HG03432 (cell line): ENCODE data around the gene DOCK11.

Experiments used
- ATAC-seq: cut with Tn5 transposase; IDR thresholded peaks from one replicate; pipeline ENCODE4 v1.9.1; 2021; ENCODE audit warnings: mild to moderate bottlenecking, moderate library complexity; ENCODE audit not compliant: unreplicated experiment

Gene DOCK11

DNA sequence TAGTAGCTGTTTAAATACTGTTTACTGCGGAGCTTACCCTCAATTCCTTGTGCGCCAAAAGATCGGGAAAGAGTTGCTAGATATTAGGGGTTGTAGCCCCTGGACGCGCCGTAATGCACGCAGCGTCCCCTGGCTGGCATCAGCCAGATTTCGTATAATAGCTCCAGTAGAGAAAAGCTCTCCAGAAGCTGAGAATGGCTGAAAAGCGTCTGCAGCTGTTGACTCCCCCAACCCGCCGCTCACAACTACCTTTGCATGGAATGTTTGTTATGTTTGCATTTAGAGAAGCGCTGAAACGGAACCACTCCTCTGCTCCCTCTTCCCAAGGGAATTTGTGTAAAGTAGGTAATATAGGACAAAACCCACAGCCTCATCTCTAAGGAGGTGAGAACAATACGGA lies 3.7 kb downstream of the DOCK11 start:
- ATAC-seq: no peak

DNA sequence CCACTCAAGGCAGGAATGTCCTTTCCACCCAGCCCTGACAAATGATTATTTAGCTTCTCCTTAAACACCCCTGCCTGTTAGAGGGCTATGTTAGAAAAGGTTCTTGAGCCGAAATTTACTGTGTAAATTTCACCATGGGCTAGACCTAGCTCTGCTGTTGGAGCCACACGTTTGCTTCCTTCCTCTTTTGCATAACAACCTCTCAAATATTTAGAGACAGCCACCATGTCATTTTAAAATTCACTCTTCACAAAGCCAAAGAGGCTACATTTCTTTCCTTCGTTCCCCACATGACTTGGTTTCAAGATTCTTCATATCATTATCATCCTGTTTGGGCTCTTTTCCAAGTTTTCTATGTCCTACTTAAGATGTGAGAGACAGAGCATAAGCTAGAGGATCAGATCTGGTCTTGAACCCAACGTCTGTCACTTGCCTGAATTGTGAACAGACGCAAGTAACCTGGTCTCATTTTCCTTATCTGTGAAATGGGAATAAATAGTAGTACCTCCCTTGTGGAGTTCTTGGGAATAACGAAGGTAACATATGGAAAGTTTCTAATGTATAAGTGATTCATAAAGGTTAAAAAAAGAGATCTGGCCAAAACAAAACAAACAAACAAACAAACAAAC lies 6.7 kb downstream of the DOCK11 start:
- no peak for ATAC-seq

GRCh38 chrX:118503260-118504041 lies 7.8 kb downstream of the DOCK11 start:
- no peak for ATAC-seq

- ATAC-seq: no peak
Measured at GRCh38 chrX:118504581-118504980, 9.0 kb downstream of the DOCK11 start.

- ATAC-seq: no peak
Measured at GRCh38 chrX:118506805-118507480, 11.3 kb downstream of the DOCK11 start.

DNA sequence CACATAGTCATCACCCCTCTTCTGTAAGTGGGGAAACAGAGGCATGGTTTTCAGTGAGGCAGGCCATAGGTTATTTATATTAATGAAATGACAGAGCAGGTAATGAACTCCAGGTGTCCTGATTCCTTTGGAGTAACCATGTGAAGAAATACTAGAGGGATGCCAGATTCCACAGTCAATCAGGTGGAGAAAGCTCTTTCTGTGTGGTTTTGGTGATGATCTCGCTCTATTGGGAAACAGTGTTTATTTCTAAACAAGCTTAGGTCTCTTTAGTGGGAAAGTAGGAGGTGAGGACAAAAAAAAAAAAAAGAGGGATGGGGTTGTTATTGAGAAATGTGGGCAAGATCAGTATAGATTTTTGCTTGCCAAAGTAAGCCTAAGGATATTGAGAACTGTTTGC lies 12.2 kb downstream of the DOCK11 start:
- ATAC-seq: no peak

DNA sequence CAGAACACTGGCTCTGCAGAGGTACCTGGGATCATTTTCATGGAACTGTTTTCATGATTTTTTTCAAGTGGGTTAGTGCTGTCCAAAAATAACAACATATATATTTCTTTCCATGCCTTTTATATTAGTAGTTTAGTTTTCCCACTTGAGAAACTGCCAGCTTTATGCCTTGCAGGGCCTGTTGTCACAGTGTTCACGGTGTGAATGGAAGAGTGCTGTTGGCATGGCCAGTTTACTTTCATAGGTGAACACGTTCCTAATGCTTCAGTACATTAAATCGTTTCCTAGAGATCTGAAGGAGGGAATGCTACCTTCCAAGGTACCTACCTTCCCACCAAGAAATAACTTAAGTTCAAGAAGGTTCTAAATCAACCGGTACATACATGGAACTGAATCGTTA lies 12.6 kb downstream of the DOCK11 start:
- ATAC-seq: no peak

DNA sequence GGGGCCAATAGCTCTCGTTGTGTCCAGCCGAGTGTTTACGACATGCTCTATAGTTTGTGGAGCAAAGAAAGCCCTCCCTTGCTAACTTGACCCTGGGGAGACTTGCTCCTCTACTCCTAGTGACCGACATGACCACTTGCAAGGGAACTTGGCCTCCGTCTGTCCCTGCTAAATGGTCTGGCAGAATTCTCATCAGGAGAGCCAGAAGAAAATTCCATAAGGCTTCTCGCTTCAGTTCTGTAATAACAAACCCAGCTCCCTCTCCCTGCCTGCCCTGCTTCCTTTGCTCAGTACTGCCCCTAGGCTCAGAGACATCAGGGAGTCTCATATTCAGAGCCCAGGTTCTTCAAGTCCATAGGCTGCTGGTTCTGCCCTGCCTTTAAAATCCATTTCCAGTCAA lies 13.0 kb downstream of the DOCK11 start:
- ATAC-seq: no peak

GRCh38 chrX:118510111-118510510 lies 14.5 kb downstream of the DOCK11 start:
- no peak for ATAC-seq

DNA sequence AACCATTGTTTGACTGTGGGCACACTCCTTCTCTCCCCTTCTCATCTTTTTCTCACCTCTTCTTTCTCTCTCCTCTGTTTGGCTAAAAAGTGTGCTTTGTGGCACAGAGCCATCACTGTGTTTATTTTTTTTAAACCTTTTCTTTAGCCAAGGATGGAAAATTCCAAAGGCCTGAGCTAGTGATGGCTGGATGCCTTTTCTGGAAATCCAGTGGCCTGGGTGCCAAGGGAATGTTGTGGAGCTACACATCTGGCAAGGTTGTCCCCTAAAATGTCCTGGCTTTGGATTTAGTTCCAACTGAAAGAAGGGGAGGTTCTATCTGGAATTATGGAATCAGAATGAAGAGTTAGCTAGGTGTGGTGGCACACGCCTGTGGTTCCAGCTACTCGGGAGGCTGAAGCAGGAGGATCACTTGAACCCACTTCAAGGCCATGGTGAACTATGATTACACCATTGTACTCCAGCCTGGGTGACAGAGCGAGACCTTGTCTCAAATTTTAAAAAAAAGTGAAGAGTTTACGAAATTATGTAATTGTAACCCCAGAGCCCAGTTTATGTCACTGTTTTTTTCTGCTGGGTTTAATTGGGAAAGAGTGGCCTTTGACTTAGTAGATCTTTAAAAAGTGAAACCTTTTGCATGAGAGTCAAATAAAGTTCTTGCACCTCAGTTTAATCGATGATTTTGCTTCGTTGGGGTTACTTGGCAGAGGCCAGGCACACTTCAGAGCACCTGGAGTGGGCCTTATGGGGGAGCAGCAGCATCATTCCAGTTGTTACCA lies 17.7 kb downstream of the DOCK11 start:
- no peak for ATAC-seq

GRCh38 chrX:118519411-118520215 lies 24.0 kb downstream of the DOCK11 start:
- peak; percentile 64 for ATAC-seq

- no peak for ATAC-seq
Measured at GRCh38 chrX:118520216-118521206, 24.9 kb downstream of the DOCK11 start.

GRCh38 chrX:118521435-118521834 lies 25.8 kb downstream of the DOCK11 start:
- no peak for ATAC-seq

DNA sequence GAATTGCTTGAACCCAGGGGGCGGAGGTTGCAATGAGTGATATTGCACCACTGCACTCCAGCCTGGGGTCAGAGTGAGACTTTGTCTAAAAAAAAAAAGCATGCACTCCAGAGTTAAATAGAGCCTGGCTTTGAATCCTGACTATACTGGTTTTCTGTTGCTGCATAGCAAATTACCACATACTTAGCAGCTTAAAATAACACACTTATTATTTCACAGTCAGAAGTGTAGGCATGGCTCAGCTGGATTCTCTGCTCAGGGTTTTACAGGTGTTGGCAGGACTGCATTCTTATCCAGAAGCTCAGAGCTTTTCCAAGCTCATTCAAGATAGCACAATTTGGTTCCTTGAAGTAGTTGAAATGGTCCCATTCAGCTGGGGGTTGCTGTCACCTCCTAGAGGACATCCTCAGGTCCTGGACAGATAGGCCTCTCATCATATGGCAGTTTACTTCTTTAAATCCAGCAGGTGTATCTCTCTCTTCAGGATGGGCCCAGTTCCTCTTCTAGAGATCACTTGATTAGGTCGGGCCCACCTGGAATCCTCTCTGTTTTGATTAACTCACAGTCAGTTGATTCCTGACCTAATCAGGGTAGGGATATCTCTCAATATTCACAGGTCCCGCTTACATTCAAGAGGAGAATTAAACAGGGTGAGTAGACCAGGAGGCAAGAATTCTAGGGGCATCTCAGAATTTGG lies 26.8 kb downstream of the DOCK11 start:
- ATAC-seq: no peak

- ATAC-seq: no peak
Measured at GRCh38 chrX:118523920-118524319, 28.3 kb downstream of the DOCK11 start.

DNA sequence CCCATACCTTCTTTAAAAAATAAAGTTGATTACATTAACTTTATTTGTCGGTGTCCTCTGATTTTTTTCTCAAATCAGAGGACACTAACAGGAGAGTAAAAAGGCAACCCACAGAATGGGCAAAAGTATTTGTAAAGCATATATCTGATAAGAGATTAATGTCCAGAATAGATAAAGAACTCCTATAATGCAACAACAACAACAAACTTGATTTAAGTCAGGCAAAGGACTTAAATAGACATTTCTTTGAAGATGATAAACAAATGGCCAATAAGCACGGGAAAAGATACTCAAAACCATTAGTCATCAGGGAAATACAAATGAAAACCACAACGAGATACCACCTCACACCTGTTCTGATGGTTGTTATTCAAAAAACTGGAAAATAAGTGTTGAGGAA lies 28.7 kb downstream of the DOCK11 start:
- ATAC-seq: no peak

DNA sequence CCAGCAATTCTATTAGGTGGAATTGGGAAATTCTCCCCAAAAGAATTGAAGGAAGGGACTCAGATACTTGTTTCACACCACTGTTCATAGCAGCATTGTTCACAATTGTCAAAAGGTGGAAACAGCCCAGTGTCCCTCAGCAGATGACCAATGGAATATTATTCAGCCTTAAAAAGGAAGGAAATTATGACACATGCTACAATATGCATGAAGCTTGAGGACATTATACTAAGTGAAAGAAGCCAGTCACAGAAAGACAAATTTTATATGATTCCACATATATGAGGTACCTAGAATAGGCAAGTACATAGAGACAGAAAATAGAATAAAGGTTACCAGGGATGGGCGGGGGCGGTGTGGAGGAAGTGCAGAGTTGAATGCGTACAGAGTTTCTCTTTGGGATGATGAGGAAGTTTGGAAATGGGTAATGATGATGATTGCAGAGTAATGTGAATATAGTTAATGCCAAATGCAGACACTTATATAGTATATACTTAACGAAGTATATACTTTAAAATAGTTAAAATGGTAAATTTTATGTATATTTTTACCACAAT lies 29.6 kb downstream of the DOCK11 start:
- no peak for ATAC-seq

DNA sequence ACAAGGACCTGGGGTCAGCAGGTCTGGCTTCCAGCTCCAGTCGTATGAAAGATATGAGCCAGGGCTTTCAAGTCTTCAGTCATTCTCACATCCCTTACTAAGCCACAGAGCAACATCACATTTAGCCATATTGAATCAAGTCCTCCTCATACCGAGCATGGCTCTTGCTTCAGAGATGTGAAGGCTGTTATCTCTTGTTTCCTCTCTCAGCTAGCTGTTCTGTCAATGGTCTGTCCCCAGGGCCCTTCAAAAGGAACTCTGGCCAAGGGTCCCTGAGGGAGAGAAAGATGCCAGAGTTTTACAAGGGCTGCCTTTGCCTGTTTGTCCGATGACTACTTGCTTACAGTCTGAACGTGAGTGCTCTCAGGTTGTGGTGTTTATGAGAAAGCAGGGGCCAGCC lies 30.5 kb downstream of the DOCK11 start:
- ATAC-seq: no peak
